Measurements from ENCODE around the gene HJURP. TPM values are rescaled to one million over a fixed set of nuclear protein-coding genes. Genes with fewer than 3 reads are reported as not detected.

The HJURP gene
- total RNA-seq, 1 donor from 2014 or later = 19.4 TPM

GRCh38 chr2:233844836-233845235, 9.5 kb downstream of the HJURP start:
- Mint-ChIP-seq H3K9me3 (no peaks in the 10 kb centered on the region), H3K4me3 (no peak overlapping the region), H3K4me1 (no peaks in the 10 kb centered on the region), H3K36me3 (peaks cover 27% of the 10 kb centered on the region), H3K27me3 (ENCODE audit: low read depth) (no peaks in the 10 kb centered on the region), H3K27ac (no peak overlapping the region)
- DNase-seq (ENCODE audit: low spot score in 2 of 2, unreplicated experiment in 2 of 2) = no peak
- no peak for TF ChIP-seq CTCF (IDR thresholded peaks at IDR 0.05; ENCODE audit: unreplicated experiment)

GRCh38 chr2:233844064-233844807, 10.1 kb downstream of the HJURP start:
- H3K36me3 Mint-ChIP-seq = peaks cover 28% of the 10 kb centered on the region
- H3K4me3 Mint-ChIP-seq = no peak overlapping the region
- no peaks in the 10 kb centered on the region for H3K27me3 Mint-ChIP-seq (ENCODE audit: low read depth)
- DNase-seq (ENCODE audit: low spot score in 2 of 2, unreplicated experiment in 2 of 2) = no peak
- no peaks in the 10 kb centered on the region for H3K4me1 Mint-ChIP-seq
- TF ChIP-seq CTCF (IDR thresholded peaks at IDR 0.05; ENCODE audit: unreplicated experiment) = no peak
- no peak overlapping the region for H3K27ac Mint-ChIP-seq
- H3K9me3 Mint-ChIP-seq = no peaks in the 10 kb centered on the region

DNA sequence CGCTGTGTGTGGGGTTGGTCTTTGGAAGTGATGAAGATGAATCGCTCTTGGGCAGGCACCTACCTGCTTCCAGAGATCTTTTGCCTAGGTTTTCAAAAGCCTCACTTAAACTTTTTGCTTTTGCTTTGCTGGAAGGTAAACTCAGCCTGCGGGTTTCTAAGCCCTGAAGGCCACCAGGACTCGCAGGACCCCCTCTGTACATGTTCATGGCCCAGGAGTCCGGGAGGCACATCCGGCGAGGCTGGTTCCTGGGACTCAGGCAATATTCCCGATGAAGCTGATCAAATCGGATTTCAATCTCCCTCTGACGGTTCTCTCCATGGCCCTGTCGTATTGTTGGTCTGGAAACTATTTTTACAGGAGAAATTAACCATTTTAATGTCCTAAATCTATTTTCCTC, 13.2 kb downstream of the HJURP start:
- no peak for DNase-seq (ENCODE audit: low spot score in 2 of 2, unreplicated experiment in 2 of 2)
- no peaks in the 10 kb centered on the region for H3K9me3 Mint-ChIP-seq
- H3K4me1 Mint-ChIP-seq = peaks cover 10% of the 10 kb centered on the region
- no peak overlapping the region for H3K27ac Mint-ChIP-seq
- peaks cover 29% of the 10 kb centered on the region for H3K36me3 Mint-ChIP-seq
- H3K27me3 Mint-ChIP-seq (ENCODE audit: low read depth) = no peaks in the 10 kb centered on the region
- TF ChIP-seq CTCF (IDR thresholded peaks at IDR 0.05; ENCODE audit: unreplicated experiment) = no peak
- no peak overlapping the region for H3K4me3 Mint-ChIP-seq

DNA sequence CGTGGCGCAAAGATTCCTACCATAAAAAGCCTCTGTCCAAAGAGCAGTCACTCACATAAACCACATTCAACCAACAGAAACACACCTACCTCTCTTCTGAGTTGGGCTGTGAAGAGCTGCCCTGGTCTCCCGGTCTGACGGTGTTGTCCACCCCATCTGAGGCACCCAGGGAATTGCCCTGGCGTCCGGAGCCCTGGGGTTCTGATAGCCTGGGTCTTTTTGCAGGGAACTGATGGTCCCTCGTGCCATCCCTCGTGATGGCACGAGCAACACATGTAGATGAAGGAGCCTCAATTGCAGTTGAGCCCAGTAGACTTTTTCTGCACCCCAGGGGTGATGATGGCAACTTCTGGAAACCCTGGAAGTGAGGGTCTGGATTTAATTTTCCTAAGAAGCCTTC, 13.8 kb downstream of the HJURP start:
- Mint-ChIP-seq H3K4me1 (peaks cover 10% of the 10 kb centered on the region), H3K9me3 (no peaks in the 10 kb centered on the region), H3K4me3 (no peak overlapping the region), H3K36me3 (peaks cover 29% of the 10 kb centered on the region), H3K27me3 (ENCODE audit: low read depth) (no peaks in the 10 kb centered on the region), H3K27ac (no peak overlapping the region)
- DNase-seq (ENCODE audit: low spot score in 2 of 2, unreplicated experiment in 2 of 2) = no peak
- TF ChIP-seq CTCF (IDR thresholded peaks at IDR 0.05; ENCODE audit: unreplicated experiment) = no peak

- DNase-seq (ENCODE audit: low spot score in 2 of 2, unreplicated experiment in 2 of 2) = no peak
- Mint-ChIP-seq H3K4me1 (peaks cover 10% of the 10 kb centered on the region), H3K9me3 (no peaks in the 10 kb centered on the region), H3K27me3 (ENCODE audit: low read depth) (no peaks in the 10 kb centered on the region), H3K4me3 (no peak overlapping the region), H3K36me3 (peaks cover 32% of the 10 kb centered on the region), H3K27ac (no peak overlapping the region)
- no peak for TF ChIP-seq CTCF (IDR thresholded peaks at IDR 0.05; ENCODE audit: unreplicated experiment)
Measured at GRCh38 chr2:233839447-233839820, 14.9 kb downstream of the HJURP start.
